Neural crest cell (in vitro differentiated cells): ENCODE results near the gene MRPL53. TPM values are rescaled to one million over a fixed set of nuclear protein-coding genes. Genes with fewer than 3 reads are reported as not detected.

Source experiments
- DNase-seq: peaks from one replicate; pipeline ENCODE4 v3.0.0; 2021; ENCODE audit warnings: low read depth, mixed read lengths, low spot score
- H3K27ac Mint-ChIP-seq: one replicate; pipeline ENCODE4 v1.8.0; 2021; ENCODE audit warnings: mild to moderate bottlenecking, mixed read lengths; ENCODE audit not compliant: unreplicated experiment
- H3K27me3 Mint-ChIP-seq: 2 replicates; pipeline ENCODE4 v1.8.0; 2021; ENCODE audit warnings: low read depth, mild to moderate bottlenecking, mixed read lengths
- H3K36me3 Mint-ChIP-seq: 2 replicates; pipeline ENCODE4 v1.8.0; 2021; ENCODE audit warnings: low read depth, mild to moderate bottlenecking, mixed read lengths
- H3K4me1 Mint-ChIP-seq: 2 replicates; pipeline ENCODE4 v1.8.0; 2021; ENCODE audit warnings: mixed read lengths
- H3K4me3 Mint-ChIP-seq: one replicate; pipeline ENCODE4 v1.8.0; 2021; ENCODE audit warnings: mild to moderate bottlenecking, mixed read lengths
- H3K9me3 Mint-ChIP-seq: 2 replicates; pipeline ENCODE4 v1.8.0; 2021; ENCODE audit warnings: mixed read lengths
- CTCF ChIP-seq: fragments of 200-600 bp; sonication (generic); conservative IDR thresholded peaks from 2 replicates; pipeline ENCODE4 v1.5.0; 2021; ENCODE audit warnings: antibody characterized with exemption, mild to moderate bottlenecking
- total RNA-seq: library from RNA; stranded (reverse); gene quantifications from 2 replicates; pipeline ENCODE4 v1.2.1, GENCODE V29; 2021

MRPL53 gene
- total RNA-seq, 1 donor from 2014 or later: 72.4 TPM

GRCh38 chr2:74458938-74459363 is 13.5 kb downstream of the MRPL53 start:
- H3K27ac Mint-ChIP-seq: peak overlapping the region; percentile 81
- no peak for TF ChIP-seq CTCF
- no peaks in the 10 kb centered on the region for H3K9me3 Mint-ChIP-seq
- H3K36me3 Mint-ChIP-seq: peaks cover 12% of the 10 kb centered on the region
- DNase-seq: no peak
- H3K4me3 Mint-ChIP-seq: peak overlapping the region; percentile 94
- peaks cover 9% of the 10 kb centered on the region for H3K27me3 Mint-ChIP-seq
- H3K4me1 Mint-ChIP-seq: peaks cover 54% of the 10 kb centered on the region

- Mint-ChIP-seq H3K4me3 (peak within 1 kb of the TSS; percentile 94), H3K27ac (peak within 1 kb of the TSS; percentile 81), H3K4me1 (peaks cover 53% of the 10 kb centered on the region), H3K36me3 (peaks cover 12% of the 10 kb centered on the region), H3K9me3 (no peaks in the 10 kb centered on the region), H3K27me3 (peaks cover 9% of the 10 kb centered on the region)
- peak; percentile 99 for DNase-seq
- no peak for TF ChIP-seq CTCF
Measured at GRCh38 chr2:74458132-74458937, 14.1 kb downstream of the MRPL53 start, which contains the start of gene WBP1. TSS of gene WBP1 (plus strand) at chr2:74458438. CDS start at chr2:74458603, 165 bp downstream.

DNA sequence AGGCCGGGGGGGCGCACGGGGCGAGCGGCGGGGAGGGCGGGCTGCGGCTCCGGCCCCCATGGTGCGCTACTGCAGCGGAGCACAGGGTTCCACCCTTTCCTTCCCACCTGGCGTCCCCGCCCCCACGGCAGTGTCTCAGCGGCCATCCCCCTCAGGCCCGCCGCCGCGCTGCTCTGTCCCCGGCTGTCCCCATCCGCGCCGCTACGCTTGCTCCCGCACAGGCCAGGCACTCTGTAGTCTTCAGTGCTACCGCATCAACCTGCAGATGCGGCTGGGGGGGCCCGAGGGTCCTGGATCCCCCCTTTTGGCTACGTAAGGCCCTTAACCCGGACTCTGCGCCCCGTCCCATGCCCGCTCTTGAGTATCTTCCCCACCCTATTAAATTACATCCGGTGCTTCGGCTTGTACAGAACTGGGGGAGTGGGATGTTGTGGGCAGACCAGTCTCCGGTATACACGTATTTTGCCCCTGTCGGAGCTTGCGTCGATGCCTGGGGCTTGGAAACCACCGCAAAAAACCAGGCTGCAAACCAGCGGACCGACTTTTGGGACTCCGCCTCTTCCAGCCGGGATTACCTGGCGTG is 14.8 kb downstream of the MRPL53 start:
- no peaks in the 10 kb centered on the region for H3K9me3 Mint-ChIP-seq
- H3K27ac Mint-ChIP-seq: peak overlapping the region; percentile 73
- H3K36me3 Mint-ChIP-seq: peaks cover 5% of the 10 kb centered on the region
- DNase-seq: peak; percentile 47
- H3K4me1 Mint-ChIP-seq: peaks cover 46% of the 10 kb centered on the region
- no peak for TF ChIP-seq CTCF
- H3K27me3 Mint-ChIP-seq: peaks cover 9% of the 10 kb centered on the region
- peak overlapping the region; percentile 94 for H3K4me3 Mint-ChIP-seq

GRCh38 chr2:74457129-74457548 is 15.3 kb downstream of the MRPL53 start:
- peak overlapping the region; percentile 94 for H3K4me3 Mint-ChIP-seq
- H3K36me3 Mint-ChIP-seq: peaks cover 3% of the 10 kb centered on the region
- H3K27ac Mint-ChIP-seq: no peak overlapping the region
- H3K4me1 Mint-ChIP-seq: peaks cover 46% of the 10 kb centered on the region
- peaks cover 9% of the 10 kb centered on the region for H3K27me3 Mint-ChIP-seq
- H3K9me3 Mint-ChIP-seq: no peaks in the 10 kb centered on the region
- no peak for TF ChIP-seq CTCF
- DNase-seq: no peak

DNA sequence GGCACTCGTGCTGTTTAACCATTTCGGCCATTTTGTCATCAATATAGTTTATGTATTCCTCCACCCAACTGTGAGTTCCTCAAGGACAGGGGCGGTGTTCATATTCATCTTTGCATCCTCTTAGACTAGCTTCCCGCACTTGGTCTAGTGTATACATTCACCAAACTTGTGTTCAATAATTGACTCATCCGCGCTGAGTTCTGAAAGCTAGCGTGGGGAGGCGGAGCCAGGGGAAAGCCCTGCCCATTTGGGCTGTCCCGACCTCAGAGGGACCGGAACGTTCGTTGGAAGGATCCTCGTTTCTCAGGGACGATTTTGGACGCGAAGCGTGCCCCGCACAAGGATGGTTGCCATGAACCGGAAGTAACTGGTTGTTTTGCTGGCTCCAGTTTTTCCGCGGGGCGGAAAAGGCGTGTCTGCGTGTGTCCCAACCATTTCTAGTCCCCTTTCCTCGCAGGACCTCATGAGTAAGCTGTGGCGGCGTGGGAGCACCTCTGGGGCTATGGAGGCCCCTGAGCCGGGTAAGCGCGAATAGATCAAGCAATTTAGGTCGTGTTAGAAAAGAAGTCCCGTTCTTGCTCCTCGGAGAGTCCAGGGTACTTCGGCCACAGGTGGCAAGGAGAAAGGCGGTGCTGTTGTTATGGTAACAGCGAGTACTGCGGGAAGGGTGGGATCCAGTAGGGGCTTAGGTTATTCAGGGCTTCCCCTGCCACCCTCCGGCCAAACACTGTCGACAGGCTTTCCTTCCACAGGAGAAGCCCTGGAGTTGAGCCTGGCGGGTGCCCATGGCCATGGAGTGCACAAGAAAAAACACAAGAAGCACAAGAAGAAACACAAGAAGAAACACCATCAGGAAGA is 17.6 kb downstream of the MRPL53 start, which contains the start of gene INO80B:
Gene INO80B, plus strand, starts transcription at position 434 of the 858 bp plus-strand sequence. Its CDS starts 30 bp downstream, at position 464.
- H3K36me3 Mint-ChIP-seq: no peaks in the 10 kb centered on the region
- peak; percentile 97 for DNase-seq
- H3K4me1 Mint-ChIP-seq: peaks cover 44% of the 10 kb centered on the region
- peak within 1 kb of the TSS; percentile 94 for H3K4me3 Mint-ChIP-seq
- peak; percentile 11 for TF ChIP-seq CTCF
- no peaks in the 10 kb centered on the region for H3K9me3 Mint-ChIP-seq
- H3K27ac Mint-ChIP-seq: peak within 1 kb of the TSS; percentile 90
- peaks cover 11% of the 10 kb centered on the region for H3K27me3 Mint-ChIP-seq
